HFFc6 (cell line): ENCODE results near the gene NNMT. TPM values are rescaled to one million over a fixed set of nuclear protein-coding genes. Genes with fewer than 3 reads are reported as not detected.

Experiments used
- DNase-seq: peaks from one replicate; pipeline ENCODE4 v3.0.0-alpha.2; 2018
- H3K27ac Mint-ChIP-seq: 2 replicates; pipeline ENCODE4 v1.8.0; 2020; ENCODE audit warnings: mild to moderate bottlenecking, mixed read lengths
- H3K27me3 Mint-ChIP-seq: 2 replicates; pipeline ENCODE4 v1.8.0; 2021; ENCODE audit warnings: mild to moderate bottlenecking, moderate library complexity, mixed read lengths; ENCODE audit not compliant: insufficient read depth
- H3K36me3 Mint-ChIP-seq: 2 replicates; pipeline ENCODE4 v1.8.0; 2021; ENCODE audit warnings: low read depth, mixed read lengths
- H3K4me1 Mint-ChIP-seq: 2 replicates; pipeline ENCODE4 v1.8.0; 2020; ENCODE audit warnings: low read depth, mixed read lengths
- H3K4me3 Mint-ChIP-seq: 2 replicates; pipeline ENCODE4 v1.8.0; 2020; ENCODE audit warnings: mild to moderate bottlenecking, moderate library complexity, mixed read lengths
- H3K9me3 Mint-ChIP-seq: 2 replicates; pipeline ENCODE4 v1.8.0; 2020; ENCODE audit warnings: mild to moderate bottlenecking, mixed read lengths
- total RNA-seq, 6 experiments: library from RNA; stranded (reverse); fragmentation: NEBNext Ultra II Directional; extraction: Animal tissue kit (Norgen Biotek cat#: 25700); gene quantifications; 2 replicates in 1 of 6; 3 replicates in 5 of 6; pipeline ENCODE4 v1.2.3, GENCODE V29; 2021
- TF ChIP-seq, protein P1 (sequence below): fragments of 200-600 bp; sonication (generic); IDR thresholded peaks from 2 replicates; pipeline ENCODE4 v1.5.0; 2021; ENCODE audit warnings: antibody characterized with exemption, mild to moderate bottlenecking

Gene NNMT
- total RNA-seq, 6 experiments from 2014 or later = 191 to 264 (median 205) TPM

DNA sequence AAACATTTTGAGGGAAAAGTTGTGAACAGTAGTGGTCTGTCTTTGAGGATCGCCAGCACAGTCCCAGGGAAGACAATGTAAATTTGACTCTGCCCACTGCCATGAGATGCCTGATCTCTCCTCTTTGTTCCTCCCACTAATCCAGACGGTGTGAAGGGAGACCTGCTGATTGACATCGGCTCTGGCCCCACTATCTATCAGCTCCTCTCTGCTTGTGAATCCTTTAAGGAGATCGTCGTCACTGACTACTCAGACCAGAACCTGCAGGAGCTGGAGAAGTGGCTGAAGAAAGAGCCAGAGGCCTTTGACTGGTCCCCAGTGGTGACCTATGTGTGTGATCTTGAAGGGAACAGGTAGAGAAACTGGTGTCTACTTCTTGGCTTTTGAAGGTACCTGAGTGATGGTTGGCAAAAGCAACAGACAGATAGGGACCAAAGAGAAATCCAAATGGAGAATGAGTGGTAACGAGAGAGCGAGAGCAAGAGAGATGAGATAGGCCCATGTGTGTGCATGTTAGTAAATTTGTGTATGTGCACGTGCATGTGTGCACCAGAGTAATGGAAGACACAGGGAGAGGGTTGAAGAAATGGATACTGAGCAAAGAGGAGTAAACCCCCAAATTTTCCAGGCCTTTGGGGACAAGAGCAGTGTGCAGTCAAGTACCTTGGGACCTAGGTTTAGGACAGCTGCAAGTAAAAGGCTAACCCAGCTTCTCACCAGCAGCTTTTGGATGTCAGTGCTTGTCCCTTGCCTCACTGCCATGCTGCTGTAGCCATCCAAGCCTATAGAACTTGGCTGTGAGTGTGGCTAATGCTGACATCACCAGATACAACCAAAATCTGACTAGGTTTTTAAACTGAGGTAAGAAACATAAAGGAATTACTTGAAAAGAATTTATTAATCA is 1.9 kb downstream of the NNMT start:
- H3K27me3 Mint-ChIP-seq = no peaks in the 10 kb centered on the region
- H3K4me1 Mint-ChIP-seq = peaks cover 82% of the 10 kb centered on the region
- no peak for DNase-seq
- H3K36me3 Mint-ChIP-seq = peaks cover 60% of the 10 kb centered on the region
- TF ChIP-seq, protein P1, sequence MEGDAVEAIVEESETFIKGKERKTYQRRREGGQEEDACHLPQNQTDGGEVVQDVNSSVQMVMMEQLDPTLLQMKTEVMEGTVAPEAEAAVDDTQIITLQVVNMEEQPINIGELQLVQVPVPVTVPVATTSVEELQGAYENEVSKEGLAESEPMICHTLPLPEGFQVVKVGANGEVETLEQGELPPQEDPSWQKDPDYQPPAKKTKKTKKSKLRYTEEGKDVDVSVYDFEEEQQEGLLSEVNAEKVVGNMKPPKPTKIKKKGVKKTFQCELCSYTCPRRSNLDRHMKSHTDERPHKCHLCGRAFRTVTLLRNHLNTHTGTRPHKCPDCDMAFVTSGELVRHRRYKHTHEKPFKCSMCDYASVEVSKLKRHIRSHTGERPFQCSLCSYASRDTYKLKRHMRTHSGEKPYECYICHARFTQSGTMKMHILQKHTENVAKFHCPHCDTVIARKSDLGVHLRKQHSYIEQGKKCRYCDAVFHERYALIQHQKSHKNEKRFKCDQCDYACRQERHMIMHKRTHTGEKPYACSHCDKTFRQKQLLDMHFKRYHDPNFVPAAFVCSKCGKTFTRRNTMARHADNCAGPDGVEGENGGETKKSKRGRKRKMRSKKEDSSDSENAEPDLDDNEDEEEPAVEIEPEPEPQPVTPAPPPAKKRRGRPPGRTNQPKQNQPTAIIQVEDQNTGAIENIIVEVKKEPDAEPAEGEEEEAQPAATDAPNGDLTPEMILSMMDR = no peak
- peak overlapping the region; percentile 99 for H3K27ac Mint-ChIP-seq
- peak overlapping the region; percentile 95 for H3K4me3 Mint-ChIP-seq
- peaks cover 36% of the 10 kb centered on the region for H3K9me3 Mint-ChIP-seq

DNA sequence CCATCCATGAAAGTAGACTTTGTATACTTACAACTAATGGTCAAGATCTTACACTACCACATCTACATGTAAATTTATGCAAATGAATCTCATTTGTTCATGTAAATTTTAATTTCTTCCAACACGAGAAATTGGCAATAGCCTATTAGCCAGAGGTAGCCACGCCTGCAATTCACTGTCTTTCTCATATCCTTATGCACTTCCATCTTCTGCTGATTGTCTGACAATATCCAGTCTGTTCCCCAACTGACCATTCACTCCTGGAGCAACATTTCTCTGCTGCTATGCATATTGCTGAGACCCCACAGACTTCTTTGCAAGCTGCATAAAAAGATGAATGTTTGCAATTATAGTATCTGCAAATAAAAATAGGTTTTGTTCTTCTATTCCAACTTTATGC is 2.5 kb downstream of the NNMT start:
- Mint-ChIP-seq H3K27ac (peak overlapping the region; percentile 99), H3K4me3 (peak overlapping the region; percentile 95), H3K36me3 (peaks cover 61% of the 10 kb centered on the region), H3K27me3 (no peaks in the 10 kb centered on the region), H3K9me3 (peaks cover 36% of the 10 kb centered on the region), H3K4me1 (peaks cover 78% of the 10 kb centered on the region)
- TF ChIP-seq, protein P1 = no peak
- no peak for DNase-seq

DNA sequence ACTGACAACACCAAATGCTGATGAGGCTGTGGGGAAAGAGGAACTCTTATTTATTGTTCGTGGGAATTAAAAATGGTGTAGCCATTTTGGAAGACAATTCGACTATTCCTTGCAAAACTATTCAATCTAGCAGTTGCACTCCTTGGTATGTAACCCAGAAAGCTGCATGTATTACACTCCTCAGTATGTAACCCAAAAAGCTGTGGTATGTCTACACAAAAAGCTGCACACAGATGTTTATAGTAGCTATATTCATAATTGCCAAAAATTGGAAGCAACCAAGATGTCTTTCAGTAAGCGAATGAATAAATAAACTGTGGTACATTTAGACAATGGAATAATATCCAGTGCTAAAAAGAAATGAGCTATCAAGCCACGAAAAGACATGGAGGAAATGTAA is 4.9 kb downstream of the NNMT start:
- Mint-ChIP-seq H3K27ac (no peak overlapping the region), H3K4me1 (peaks cover 69% of the 10 kb centered on the region), H3K36me3 (peaks cover 78% of the 10 kb centered on the region)

DNA sequence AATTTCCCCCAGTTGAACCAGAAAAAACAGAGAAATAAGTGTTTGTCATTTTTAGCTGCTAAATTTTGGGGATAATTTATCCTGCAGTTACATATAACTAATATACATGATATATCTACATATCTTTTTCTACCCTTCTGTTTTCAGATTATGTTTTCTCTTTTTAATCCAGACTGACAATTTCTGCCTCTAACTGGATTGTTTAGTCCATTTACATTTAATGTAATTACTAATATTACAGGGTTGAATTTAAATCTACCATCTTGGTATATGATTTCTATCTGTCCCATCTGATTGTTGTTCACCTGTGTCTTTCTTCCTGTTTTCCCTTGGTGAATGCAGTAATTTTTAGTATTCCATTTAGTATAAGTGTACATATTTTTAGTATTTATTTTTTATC is 5.7 kb downstream of the NNMT start:
- TF ChIP-seq, protein P1 = no peak
- DNase-seq = no peak
- Mint-ChIP-seq H3K36me3 (peaks cover 87% of the 10 kb centered on the region), H3K9me3 (peaks cover 44% of the 10 kb centered on the region), H3K27me3 (no peaks in the 10 kb centered on the region), H3K27ac (no peak overlapping the region), H3K4me1 (peaks cover 75% of the 10 kb centered on the region), H3K4me3 (no peak overlapping the region)

More for the DNA sequence above, 4.9 kb downstream of the NNMT start:
- Mint-ChIP-seq H3K4me3 (peak overlapping the region; percentile 95; the same call in 1 of the 2 replicates), H3K27me3 (no peaks in the 10 kb centered on the region), H3K9me3 (peaks cover 37% of the 10 kb centered on the region)
- DNase-seq = no peak
- TF ChIP-seq, protein P1 = no peak

DNA sequence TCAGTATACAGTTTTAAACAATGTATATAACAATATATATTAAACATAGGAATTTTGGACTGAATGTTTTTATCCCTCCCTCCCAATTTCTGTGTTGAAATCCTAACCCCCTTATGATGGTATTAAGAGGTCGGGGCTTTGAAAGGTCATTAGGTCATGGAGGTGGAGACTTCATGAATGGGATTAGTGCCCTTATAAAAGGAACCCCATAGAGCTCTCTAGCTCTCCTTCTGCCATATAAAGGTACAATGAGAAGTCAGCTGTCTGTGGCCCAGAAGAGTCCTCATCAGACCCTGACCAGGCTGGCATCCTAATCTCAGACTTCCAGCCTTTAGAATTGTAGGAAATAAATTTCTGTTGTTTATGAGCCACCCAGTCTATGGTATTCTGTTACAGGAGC is 6.5 kb downstream of the NNMT start:
- no peak for DNase-seq
- H3K36me3 Mint-ChIP-seq = peaks cover 86% of the 10 kb centered on the region
- H3K4me1 Mint-ChIP-seq = peaks cover 79% of the 10 kb centered on the region
- peaks cover 48% of the 10 kb centered on the region for H3K9me3 Mint-ChIP-seq
- TF ChIP-seq, protein P1 = no peak
- H3K4me3 Mint-ChIP-seq = no peak overlapping the region
- H3K27ac Mint-ChIP-seq = no peak overlapping the region
- no peaks in the 10 kb centered on the region; the same call in 1 of the 2 replicates for H3K27me3 Mint-ChIP-seq
